A549 (cell line): Measurements from ENCODE around the gene GORASP1.

Source experiments
- CTCF ChIP-seq: fragments of >200 bp; sonication (Bioruptor Twin); formaldehyde crosslinking; IDR thresholded peaks from 3 replicates; pipeline ENCODE4 v1.5.1; 2016
- FOXS1 ChIP-seq: fragments of 250-450 bp; sonication (Bioruptor Pico); IDR thresholded peaks from 2 replicates; pipeline ENCODE4 v1.5.0; 2020; ENCODE audit warnings: mild to moderate bottlenecking, moderate library complexity
- JUNB ChIP-seq: fragments of >200 bp; sonication (Bioruptor Twin); formaldehyde crosslinking; IDR thresholded peaks from 2 replicates; pipeline ENCODE4 v1.6.1; 2016
- KDM5A ChIP-seq: fragments of 200-600 bp; sonication (generic); IDR thresholded peaks from 2 replicates; pipeline ENCODE4 v1.6.1; 2016; ENCODE audit warnings: antibody characterized with exemption, mild to moderate bottlenecking
- NPAS2 ChIP-seq: fragments of 250-450 bp; sonication (Bioruptor Pico); IDR thresholded peaks from 2 replicates; pipeline ENCODE4 v1.8.0; 2022; ENCODE audit warnings: mild to moderate bottlenecking, moderate library complexity, borderline replicate concordance
- NR3C1 ChIP-seq: fragments of >200 bp; sonication (Bioruptor Twin); formaldehyde crosslinking; IDR thresholded peaks from 3 replicates; pipeline ENCODE4 v1.6.1; 2017
- RCOR1 ChIP-seq: fragments of 150-350 bp; IDR thresholded peaks from 2 replicates; pipeline ENCODE4 v1.6.1; 2014; ENCODE audit warnings: antibody characterized with exemption, low read length, low read depth
- SMC3 ChIP-seq: fragments of >200 bp; sonication (Bioruptor Twin); formaldehyde crosslinking; IDR thresholded peaks from 3 replicates; pipeline ENCODE4 v1.6.1; 2018; ENCODE audit warnings: inconsistent platforms
- TF ChIP-seq, protein P1 (sequence below): IDR thresholded peaks from 2 replicates; pipeline ENCODE4 v1.6.1; 2012

DNA sequence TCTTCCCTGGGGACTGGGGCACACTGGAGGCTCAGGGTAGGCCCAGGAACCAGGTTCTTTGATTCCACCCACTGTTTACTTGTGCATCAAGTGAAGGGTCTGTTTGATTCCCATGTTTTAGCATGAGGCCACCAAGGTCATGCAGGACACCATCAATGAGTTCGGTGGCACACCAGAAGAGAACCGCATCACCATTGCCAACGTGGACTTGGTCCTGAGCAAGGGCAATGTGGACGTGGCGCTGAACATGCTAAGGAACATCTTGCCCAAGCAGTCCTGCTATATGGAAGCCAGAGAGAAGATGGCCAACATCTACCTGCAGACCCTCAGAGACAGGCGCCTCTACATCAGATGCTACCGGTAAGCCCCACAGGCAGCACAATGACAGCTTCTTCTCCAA, 21.5 kb upstream of the GORASP1 start:
- no peak for TF ChIP-seq CTCF
- TF ChIP-seq NR3C1 = no peak
- TF ChIP-seq KDM5A = no peak
- TF ChIP-seq RCOR1 = no peak
- TF ChIP-seq SMC3 = no peak
- TF ChIP-seq, protein P1, sequence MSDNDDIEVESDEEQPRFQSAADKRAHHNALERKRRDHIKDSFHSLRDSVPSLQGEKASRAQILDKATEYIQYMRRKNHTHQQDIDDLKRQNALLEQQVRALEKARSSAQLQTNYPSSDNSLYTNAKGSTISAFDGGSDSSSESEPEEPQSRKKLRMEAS = no peak
- no peak for TF ChIP-seq JUNB
- TF ChIP-seq NPAS2 (CRISPR knock-in tag) = no peak
- no peak for TF ChIP-seq FOXS1 (CRISPR knock-in tag)
